Osteoblast (primary cell): ENCODE results near the gene E2F4. TPM values are rescaled to one million over a fixed set of nuclear protein-coding genes. Genes with fewer than 3 reads are reported as not detected.

ENCODE experiments used
- DNase-seq: peaks from one replicate; pipeline ENCODE4 v3.0.0; 2011; ENCODE audit warnings: low spot score, mixed read lengths; ENCODE audit not compliant: insufficient read length; ENCODE audit errors: missing footprints
- H2AFZ ChIP-seq: 2 replicates; pipeline ENCODE4 v1.6.0; 2011; ENCODE audit warnings: mild to moderate bottlenecking, low read length
- H3K27ac ChIP-seq: 2 replicates; pipeline ENCODE4 v1.5.1; 2011; ENCODE audit warnings: mild to moderate bottlenecking, low read depth, low read length, moderate library complexity
- H3K27me3 ChIP-seq: 2 replicates; pipeline ENCODE4 v1.6.0; 2012; ENCODE audit warnings: mild to moderate bottlenecking, control low read depth, inconsistent platforms, low read length, moderate library complexity; ENCODE audit not compliant: insufficient read depth
- H3K36me3 ChIP-seq: 2 replicates; pipeline ENCODE4 v1.5.1; 2011; ENCODE audit warnings: mild to moderate bottlenecking, low read length, control low read depth, moderate library complexity; ENCODE audit not compliant: insufficient read depth
- H3K4me1 ChIP-seq: 2 replicates; pipeline ENCODE4 v1.5.1; 2011; ENCODE audit warnings: mild to moderate bottlenecking, low read length, control low read depth, moderate library complexity; ENCODE audit not compliant: insufficient read depth
- H3K4me2 ChIP-seq: 2 replicates; pipeline ENCODE4 v1.6.0; 2011; ENCODE audit warnings: mild to moderate bottlenecking, low read length; ENCODE audit not compliant: insufficient read depth
- H3K4me3 ChIP-seq: fragments of 200-600 bp; sonication (generic); 3 replicates; pipeline ENCODE4 v1.5.1; 2012; ENCODE audit warnings: mild to moderate bottlenecking, low read length, inconsistent platforms; ENCODE audit not compliant: insufficient read depth
- H3K79me2 ChIP-seq: 2 replicates; pipeline ENCODE4 v1.6.0; 2012; ENCODE audit warnings: mild to moderate bottlenecking, low read length, control low read depth, inconsistent platforms; ENCODE audit not compliant: insufficient read depth
- H3K9me3 ChIP-seq: 2 replicates; pipeline ENCODE4 v1.5.1; 2011; ENCODE audit warnings: low read depth, low read length, control low read depth
- H4K20me1 ChIP-seq: 2 replicates; pipeline ENCODE4 v1.6.0; 2012; ENCODE audit warnings: mild to moderate bottlenecking, low read length, control low read depth; ENCODE audit not compliant: insufficient read depth
- CTCF ChIP-seq: IDR thresholded peaks from 2 replicates; pipeline ENCODE4 v1.5.1; 2011; ENCODE audit warnings: mild to moderate bottlenecking, low read depth, low read length, moderate library complexity; ENCODE audit errors: extremely low read depth
- total RNA-seq: library from RNA; depleted of rRNA; stranded (reverse); fragments of >200 nt; gene quantifications from 2 replicates; pipeline ENCODE4 v1.2.3, GENCODE V29; 2012

Gene E2F4
- total RNA-seq, 1 donor: 56.5 TPM

GRCh38 chr16:67165121-67166078, 26.6 kb upstream of the E2F4 start:
- no peaks in the 10 kb centered on the region for H3K36me3 ChIP-seq
- H3K9me3 ChIP-seq: no peaks in the 10 kb centered on the region
- H3K4me1 ChIP-seq: peaks cover 26% of the 10 kb centered on the region
- no peak overlapping the region for H3K4me3 ChIP-seq
- peak; percentile 87 for DNase-seq
- H3K27me3 ChIP-seq: peaks cover 34% of the 10 kb centered on the region
- H3K79me2 ChIP-seq: no peaks in the 10 kb centered on the region
- peaks cover 20% of the 10 kb centered on the region for H4K20me1 ChIP-seq
- H2AFZ ChIP-seq: no peak overlapping the region
- H3K27ac ChIP-seq: no peak overlapping the region
- peak overlapping the region; percentile 36 for H3K4me2 ChIP-seq
- TF ChIP-seq CTCF: no peak

- Histone ChIP-seq H3K27ac (no peak overlapping the region), H3K36me3 (no peaks in the 10 kb centered on the region), H4K20me1 (peaks cover 20% of the 10 kb centered on the region), H3K4me3 (no peak overlapping the region), H3K79me2 (no peaks in the 10 kb centered on the region), H3K27me3 (peaks cover 34% of the 10 kb centered on the region), H3K9me3 (no peaks in the 10 kb centered on the region), H3K4me2 (no peak overlapping the region), H3K4me1 (peaks cover 21% of the 10 kb centered on the region), H2AFZ (no peak overlapping the region)
- no peak for DNase-seq
- no peak for TF ChIP-seq CTCF
Measured at GRCh38 chr16:67166110-67166547, 25.8 kb upstream of the E2F4 start.

GRCh38 chr16:67166598-67167168, 25.3 kb upstream of the E2F4 start:
- H2AFZ ChIP-seq: no peak overlapping the region
- no peaks in the 10 kb centered on the region for H3K9me3 ChIP-seq
- DNase-seq: no peak
- H3K4me2 ChIP-seq: no peak overlapping the region
- peaks cover 17% of the 10 kb centered on the region for H3K4me1 ChIP-seq
- H3K36me3 ChIP-seq: no peaks in the 10 kb centered on the region
- no peak for TF ChIP-seq CTCF
- peaks cover 17% of the 10 kb centered on the region for H4K20me1 ChIP-seq
- H3K27ac ChIP-seq: no peak overlapping the region
- no peak overlapping the region for H3K4me3 ChIP-seq
- H3K27me3 ChIP-seq: peaks cover 34% of the 10 kb centered on the region
- no peaks in the 10 kb centered on the region for H3K79me2 ChIP-seq

GRCh38 chr16:67167588-67167987, 24.4 kb upstream of the E2F4 start:
- Histone ChIP-seq H3K4me3 (no peak overlapping the region), H3K9me3 (no peaks in the 10 kb centered on the region), H3K4me1 (peaks cover 17% of the 10 kb centered on the region), H3K36me3 (no peaks in the 10 kb centered on the region), H3K4me2 (no peak overlapping the region), H4K20me1 (peaks cover 12% of the 10 kb centered on the region), H3K27me3 (peaks cover 30% of the 10 kb centered on the region), H2AFZ (no peak overlapping the region), H3K79me2 (no peaks in the 10 kb centered on the region), H3K27ac (no peak overlapping the region)
- DNase-seq: no peak
- no peak for TF ChIP-seq CTCF
